Upper lobe of left lung (tissue), 4 donors: ENCODE measurements around the gene SLC38A9.

ENCODE experiments used
- CTCF ChIP-seq, 6 experiments: fragments of 450-650 bp in 4 of 6; fragments of 200-600 bp in 2 of 6; sonication (generic) in 2 of 6; IDR thresholded peaks; one replicate each; pipeline ENCODE4 v1.5.1; 2016 to 2019; ENCODE audit warnings: antibody characterized with exemption in 6 of 6
- EP300 ChIP-seq, 4 donors: sonication (generic); formaldehyde crosslinking; IDR thresholded peaks; one replicate each; pipeline ENCODE4 v1.5.1; 2017; ENCODE audit warnings: antibody characterized with exemption in 4 of 4, control low read depth in 2 of 4
- POLR2A ChIP-seq, 4 donors: fragments of 450-650 bp; IDR thresholded peaks; one replicate each; pipeline ENCODE4 v1.5.1; 2016 to 2017; ENCODE audit warnings: antibody characterized with exemption in 4 of 4, mild to moderate bottlenecking in 2 of 4

GRCh38 chr5:55674340-55674739, 37.8 kb downstream of the SLC38A9 start:
- TF ChIP-seq POLR2A (IDR thresholded peaks at IDR 0.05) (no peak), CTCF (IDR thresholded peaks at IDR 0.05) (no peak), EP300 (IDR thresholded peaks at IDR 0.05) (no peak)
